NT2/D1 (cell line): ENCODE measurements around the gene RABL2B.
"Not testable (repeated sequence)": the region's sequence is repeated elsewhere in the genome, so short reads cannot be mapped to it uniquely, and the experiment has no call there.

ENCODE experiments used
- SUZ12 ChIP-seq: IDR thresholded peaks from 2 replicates; pipeline ENCODE4 v1.6.1; 2011; ENCODE audit not compliant: insufficient read length, insufficient read depth; ENCODE audit errors: extremely low read depth
- YY1 ChIP-seq: IDR thresholded peaks from 2 replicates; pipeline ENCODE4 v1.6.1; 2011; ENCODE audit not compliant: insufficient read length, insufficient read depth
- ZNF274 ChIP-seq: IDR thresholded peaks from 2 replicates; pipeline ENCODE4 v1.6.1; 2011; ENCODE audit warnings: mild to moderate bottlenecking, low read depth, low read length

- TF ChIP-seq YY1, ZNF274, SUZ12: not testable (repeated sequence)
Measured at GRCh38 chr22:50786936-50787335, 3.5 kb upstream of the RABL2B start.
